NCI-H2107 (cell line): ENCODE data around the gene TNPO2.

Source experiments
- DNase-seq: peaks from one replicate; lab custom pipeline; 2025; lab: John Stamatoyannopoulos, UW

Gene TNPO2

GRCh38 chr19:12675399-12675798, 48.3 kb downstream of the TNPO2 start:
- no peak for DNase-seq

GRCh38 chr19:12672744-12673143, 51.0 kb downstream of the TNPO2 start:
- no peak for DNase-seq

GRCh38 chr19:12670159-12670928, 53.4 kb downstream of the TNPO2 start:
- DNase-seq: no peak

GRCh38 chr19:12669270-12670158, 54.2 kb downstream of the TNPO2 start:
- peak; percentile 64 for DNase-seq

- DNase-seq: no peak
Measured at GRCh38 chr19:12668932-12669269, 54.8 kb downstream of the TNPO2 start.

- no peak for DNase-seq
Measured at GRCh38 chr19:12668346-12668745, 55.4 kb downstream of the TNPO2 start.

GRCh38 chr19:12667731-12668302, 55.9 kb downstream of the TNPO2 start:
- DNase-seq: no peak

- peak; percentile 45 for DNase-seq
Measured at GRCh38 chr19:12666265-12667048, 57.3 kb downstream of the TNPO2 start, which contains the start of the genes MAN2B1 and WDR83. TSS of gene MAN2B1 (minus strand) at chr19:12666742. CDS start at chr19:12666701, 41 bp downstream. TSS of gene WDR83 (plus strand) at chr19:12666807. CDS start at chr19:12669791, 2,984 bp downstream.

- no peak for DNase-seq
Measured at GRCh38 chr19:12665671-12666264, 58.0 kb downstream of the TNPO2 start.

GRCh38 chr19:12665281-12665573, 58.5 kb downstream of the TNPO2 start:
- no peak for DNase-seq

GRCh38 chr19:12664406-12665280, 59.1 kb downstream of the TNPO2 start:
- no peak for DNase-seq

GRCh38 chr19:12660980-12661379, 62.8 kb downstream of the TNPO2 start:
- DNase-seq: no peak

GRCh38 chr19:12657966-12658365, 65.8 kb downstream of the TNPO2 start:
- no peak for DNase-seq

- DNase-seq: no peak
Measured at GRCh38 chr19:12656899-12657571, 66.7 kb downstream of the TNPO2 start.

- no peak for DNase-seq
Measured at GRCh38 chr19:12655546-12655945, 68.2 kb downstream of the TNPO2 start.

- DNase-seq: no peak
Measured at GRCh38 chr19:12652219-12652618, 71.5 kb downstream of the TNPO2 start.

- DNase-seq: no peak
Measured at GRCh38 chr19:12649941-12650340, 73.8 kb downstream of the TNPO2 start.
